Karpas-422 (cell line): ENCODE results near the gene SMOC2. TPM values are rescaled to one million over a fixed set of nuclear protein-coding genes. Genes with fewer than 3 reads are reported as not detected.

Experiments used
- DNase-seq: peaks from one replicate; pipeline ENCODE4 v3.0.0-alpha.2; 2015
- H2AFZ ChIP-seq: fragments of 200-600 bp; sonication (generic); 2 replicates; pipeline ENCODE4 v1.6.1; 2014; ENCODE audit warnings: antibody characterized with exemption, low read length, mixed read lengths
- H3K27ac ChIP-seq: fragments of 200-600 bp; sonication (generic); 2 replicates; pipeline ENCODE4 v1.5.1; 2014; ENCODE audit warnings: mild to moderate bottlenecking, low read length, moderate library complexity
- H3K27me3 ChIP-seq: fragments of 200-600 bp; sonication (generic); 2 replicates; pipeline ENCODE4 v1.6.1; 2014; ENCODE audit warnings: low read length, mixed read lengths
- H3K36me3 ChIP-seq: fragments of 200-600 bp; sonication (generic); 2 replicates; pipeline ENCODE4 v1.6.1; 2014; ENCODE audit warnings: low read length, mixed read lengths; ENCODE audit not compliant: insufficient read depth
- H3K4me1 ChIP-seq: fragments of 200-600 bp; sonication (generic); 2 replicates; pipeline ENCODE4 v1.6.1; 2014; ENCODE audit warnings: mild to moderate bottlenecking, low read length, mixed read lengths
- H3K4me2 ChIP-seq: fragments of 200-600 bp; sonication (generic); 2 replicates; pipeline ENCODE4 v1.6.1; 2014; ENCODE audit warnings: low read length, low read depth, mild to moderate bottlenecking; ENCODE audit not compliant: poor library complexity, severe bottlenecking
- H3K4me3 ChIP-seq: fragments of 200-600 bp; sonication (generic); 2 replicates; pipeline ENCODE4 v1.5.1; 2014; ENCODE audit warnings: mild to moderate bottlenecking, antibody characterized with exemption, low read length, mixed read lengths
- H3K79me2 ChIP-seq: fragments of 200-600 bp; sonication (generic); 2 replicates; pipeline ENCODE4 v1.6.1; 2014; ENCODE audit warnings: mild to moderate bottlenecking, low read length, mixed read lengths
- H3K9ac ChIP-seq: fragments of 200-600 bp; sonication (generic); 2 replicates; pipeline ENCODE4 v1.6.0; 2014; ENCODE audit warnings: low read length
- H3K9me2 ChIP-seq: fragments of 200-600 bp; sonication (generic), shearing (Covaris generic); replicated peaks from 2 replicates; pipeline ENCODE4 v1.6.0; 2014; ENCODE audit warnings: mild to moderate bottlenecking, low read length, moderate library complexity; ENCODE audit not compliant: insufficient read depth
- H3K9me3 ChIP-seq: fragments of 300-700, 200-600 bp; sonication (generic); 2 replicates; pipeline ENCODE4 v1.6.1; 2014; ENCODE audit warnings: low read length, mixed read lengths
- H4K20me1 ChIP-seq: fragments of 200-600 bp; sonication (generic); 2 replicates; pipeline ENCODE4 v1.6.1; 2014; ENCODE audit warnings: mild to moderate bottlenecking, antibody characterized with exemption, low read length, low read depth; ENCODE audit not compliant: insufficient read depth
- total RNA-seq: library from RNA; depleted of rRNA; stranded (reverse); fragments of >200 nt; shearing (Covaris generic); gene quantifications from 2 replicates; pipeline ENCODE4 v1.2.3, GENCODE V29; 2014; ENCODE audit warnings: low replicate concordance

Gene SMOC2
- total RNA-seq, 1 experiment from 2014 or later, result not detected

DNA sequence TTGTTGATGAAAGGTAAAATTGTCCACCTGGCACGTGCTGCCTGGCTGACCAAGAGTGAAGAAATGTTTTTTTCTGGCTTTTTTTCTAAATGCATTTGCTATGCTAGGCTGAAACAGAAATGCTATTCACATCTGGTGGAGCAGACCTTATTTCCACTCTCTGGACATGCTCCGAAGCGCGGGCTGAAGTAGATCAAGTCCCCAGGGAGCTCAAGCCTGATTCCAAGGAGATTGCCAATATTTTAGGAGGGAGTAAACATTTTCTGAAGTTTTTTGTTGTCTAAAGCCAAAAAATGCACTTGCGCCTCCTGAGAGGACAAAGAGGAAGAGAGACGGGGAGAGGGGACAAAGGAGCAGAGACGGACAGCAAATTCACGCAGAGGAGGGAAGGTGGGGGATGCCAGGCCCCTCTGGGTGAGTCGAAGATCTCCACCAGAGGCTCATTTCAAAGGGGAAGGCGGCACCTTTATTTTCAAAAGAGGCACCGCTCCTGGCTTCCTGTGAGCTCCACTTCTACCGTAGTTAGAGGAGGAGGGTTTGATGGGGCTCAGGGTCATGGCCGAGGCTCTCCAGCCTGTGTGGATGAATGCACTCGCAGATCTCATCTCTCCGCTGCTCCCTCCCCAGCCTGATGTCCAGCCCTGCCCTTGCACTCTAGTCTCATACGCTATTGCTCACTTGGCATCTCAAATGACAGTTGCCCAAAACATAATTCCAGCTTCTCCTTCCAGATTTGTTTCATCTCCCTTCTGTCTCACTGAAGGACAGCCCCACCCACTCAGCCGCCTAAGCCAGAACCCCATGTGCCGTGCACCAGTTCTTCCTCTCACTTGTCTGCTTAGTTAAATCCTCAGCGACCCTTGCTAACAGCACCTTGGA, 23.1 kb upstream of the SMOC2 start:
- no peaks in the 10 kb centered on the region for H3K4me1 ChIP-seq
- H3K4me3 ChIP-seq, result no peak overlapping the region
- H2AFZ ChIP-seq, result no peak overlapping the region
- no peak overlapping the region for H3K4me2 ChIP-seq
- H3K27me3 ChIP-seq, result no peaks in the 10 kb centered on the region
- H3K36me3 ChIP-seq, result no peaks in the 10 kb centered on the region
- H3K27ac ChIP-seq, result no peak overlapping the region
- no peak for DNase-seq
- H3K9me3 ChIP-seq, result no peaks in the 10 kb centered on the region
- H3K9me2 ChIP-seq, result no peaks in the 10 kb centered on the region
- H3K79me2 ChIP-seq, result no peaks in the 10 kb centered on the region
- no peaks in the 10 kb centered on the region for H4K20me1 ChIP-seq
- no peak overlapping the region for H3K9ac ChIP-seq

DNA sequence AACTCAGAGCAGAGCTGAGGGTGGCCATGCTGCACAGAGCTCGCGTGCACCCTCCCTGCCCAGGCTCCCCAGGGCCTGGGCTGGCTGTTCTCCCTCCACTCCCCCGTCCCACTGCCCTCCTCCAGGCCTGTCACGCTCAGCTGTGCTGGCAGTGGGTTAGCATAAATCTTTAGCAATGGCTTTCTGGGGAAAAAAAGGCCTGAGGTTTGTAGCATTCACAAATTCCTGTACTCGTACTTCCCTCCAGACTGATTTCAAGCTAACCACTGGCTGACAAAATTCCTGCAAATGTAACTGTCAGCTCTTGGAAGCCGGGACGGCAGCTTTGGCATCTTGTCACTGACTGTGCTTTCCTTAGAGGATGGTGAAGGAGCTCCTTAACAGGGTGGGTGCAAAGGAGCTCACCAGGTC, 22.3 kb upstream of the SMOC2 start:
- H3K9me3 ChIP-seq, result no peaks in the 10 kb centered on the region
- no peaks in the 10 kb centered on the region for H3K79me2 ChIP-seq
- H3K4me2 ChIP-seq, result no peak overlapping the region
- no peaks in the 10 kb centered on the region for H3K36me3 ChIP-seq
- no peak overlapping the region for H3K27ac ChIP-seq
- no peaks in the 10 kb centered on the region for H4K20me1 ChIP-seq
- no peaks in the 10 kb centered on the region for H3K4me1 ChIP-seq
- no peak overlapping the region for H2AFZ ChIP-seq
- no peak overlapping the region for H3K4me3 ChIP-seq
- no peaks in the 10 kb centered on the region for H3K27me3 ChIP-seq
- DNase-seq, result no peak
- H3K9me2 ChIP-seq, result no peaks in the 10 kb centered on the region
- H3K9ac ChIP-seq, result no peak overlapping the region

- H3K4me3 ChIP-seq, result no peak overlapping the region
- no peak overlapping the region for H3K4me2 ChIP-seq
- H3K79me2 ChIP-seq, result no peaks in the 10 kb centered on the region
- no peak overlapping the region for H3K9ac ChIP-seq
- no peak for DNase-seq
- no peaks in the 10 kb centered on the region for H3K9me3 ChIP-seq
- no peak overlapping the region for H2AFZ ChIP-seq
- H3K4me1 ChIP-seq, result no peaks in the 10 kb centered on the region
- H3K9me2 ChIP-seq, result no peaks in the 10 kb centered on the region
- H4K20me1 ChIP-seq, result no peaks in the 10 kb centered on the region
- H3K36me3 ChIP-seq, result no peaks in the 10 kb centered on the region
- H3K27ac ChIP-seq, result no peak overlapping the region
- H3K27me3 ChIP-seq, result no peaks in the 10 kb centered on the region
Measured at GRCh38 chr6:168419569-168419968, 21.4 kb upstream of the SMOC2 start.

GRCh38 chr6:168420084-168420483, 20.9 kb upstream of the SMOC2 start:
- H4K20me1 ChIP-seq, result no peaks in the 10 kb centered on the region
- DNase-seq, result no peak
- H3K4me3 ChIP-seq, result no peak overlapping the region
- no peaks in the 10 kb centered on the region for H3K36me3 ChIP-seq
- H3K9ac ChIP-seq, result no peak overlapping the region
- no peaks in the 10 kb centered on the region for H3K79me2 ChIP-seq
- no peaks in the 10 kb centered on the region for H3K27me3 ChIP-seq
- H3K4me2 ChIP-seq, result no peak overlapping the region
- H3K4me1 ChIP-seq, result no peaks in the 10 kb centered on the region
- H3K9me2 ChIP-seq, result no peaks in the 10 kb centered on the region
- no peak overlapping the region for H2AFZ ChIP-seq
- no peak overlapping the region for H3K27ac ChIP-seq
- H3K9me3 ChIP-seq, result no peaks in the 10 kb centered on the region

DNA sequence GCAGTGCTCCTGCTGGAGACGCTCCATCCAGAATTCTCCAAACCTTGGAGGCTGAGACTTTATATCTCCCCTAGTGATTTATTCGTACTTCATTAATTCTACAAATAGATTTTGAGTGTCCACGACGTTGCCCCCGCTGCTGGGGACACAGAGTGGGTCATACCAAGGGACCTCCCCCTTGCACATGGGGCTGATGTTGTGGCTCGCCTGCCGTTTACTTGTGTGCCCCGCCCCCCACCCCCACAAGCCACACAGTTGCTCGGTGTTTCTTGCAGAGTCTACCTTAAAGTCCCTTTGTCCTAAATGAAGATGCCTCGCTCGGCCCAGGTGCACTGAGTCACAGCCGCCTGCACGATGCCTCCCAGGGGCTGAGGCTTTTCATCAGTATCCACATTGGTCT, 20.3 kb upstream of the SMOC2 start:
- DNase-seq, result no peak
- Histone ChIP-seq H3K79me2 (no peaks in the 10 kb centered on the region), H3K27me3 (no peaks in the 10 kb centered on the region), H3K4me1 (no peaks in the 10 kb centered on the region), H3K36me3 (no peaks in the 10 kb centered on the region), H3K9ac (no peak overlapping the region), H3K4me3 (no peak overlapping the region), H2AFZ (no peak overlapping the region), H3K9me2 (no peaks in the 10 kb centered on the region), H3K9me3 (no peaks in the 10 kb centered on the region), H3K4me2 (no peak overlapping the region), H4K20me1 (no peaks in the 10 kb centered on the region), H3K27ac (no peak overlapping the region)

DNA sequence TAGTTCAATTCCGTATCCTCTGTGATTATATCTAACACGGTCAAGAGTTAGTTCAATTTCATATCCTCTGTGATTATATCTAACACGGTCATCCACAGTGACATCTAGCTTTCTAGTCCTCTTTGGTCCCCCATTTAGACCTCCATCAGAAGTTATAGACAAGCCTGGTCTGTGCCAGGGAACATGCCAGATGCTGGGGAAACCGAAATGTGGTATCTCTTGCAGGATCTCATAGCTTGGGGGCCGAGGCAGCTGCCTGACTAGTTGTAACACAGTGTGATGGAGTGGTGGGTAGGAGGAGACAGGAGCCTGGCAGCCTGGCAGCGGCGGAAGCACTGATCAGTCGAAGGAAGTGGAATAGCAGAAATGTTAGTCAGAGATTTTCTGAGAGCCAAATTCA, 13.8 kb upstream of the SMOC2 start:
- Histone ChIP-seq H3K4me1 (no peaks in the 10 kb centered on the region), H3K9ac (no peak overlapping the region), H3K9me2 (no peaks in the 10 kb centered on the region), H3K27ac (no peak overlapping the region), H3K9me3 (no peaks in the 10 kb centered on the region), H3K4me2 (no peak overlapping the region), H4K20me1 (no peaks in the 10 kb centered on the region), H3K79me2 (no peaks in the 10 kb centered on the region), H3K27me3 (no peaks in the 10 kb centered on the region), H3K36me3 (no peaks in the 10 kb centered on the region), H3K4me3 (no peak overlapping the region), H2AFZ (no peak overlapping the region)
- DNase-seq, result no peak

- Histone ChIP-seq H4K20me1 (no peaks in the 10 kb centered on the region), H3K27me3 (no peaks in the 10 kb centered on the region), H3K9me2 (no peaks in the 10 kb centered on the region), H3K79me2 (no peaks in the 10 kb centered on the region), H3K4me1 (no peaks in the 10 kb centered on the region), H3K9me3 (no peaks in the 10 kb centered on the region), H3K9ac (no peak overlapping the region), H3K4me3 (no peak overlapping the region), H3K36me3 (no peaks in the 10 kb centered on the region), H3K27ac (no peak overlapping the region), H2AFZ (no peak overlapping the region), H3K4me2 (no peak overlapping the region)
- DNase-seq, result no peak
Measured at GRCh38 chr6:168428052-168428826, 12.7 kb upstream of the SMOC2 start.

- Histone ChIP-seq H3K4me2 (no peak overlapping the region), H3K27ac (no peak overlapping the region), H3K79me2 (no peaks in the 10 kb centered on the region), H3K4me3 (no peak overlapping the region), H3K9me3 (no peaks in the 10 kb centered on the region), H3K9me2 (no peaks in the 10 kb centered on the region), H2AFZ (no peak overlapping the region), H3K4me1 (no peaks in the 10 kb centered on the region), H3K36me3 (no peaks in the 10 kb centered on the region), H3K27me3 (no peaks in the 10 kb centered on the region), H3K9ac (no peak overlapping the region), H4K20me1 (no peaks in the 10 kb centered on the region)
- DNase-seq, result no peak
Measured at GRCh38 chr6:168428863-168429262, 12.1 kb upstream of the SMOC2 start.
